Cardiac fibroblast (primary cell): ENCODE data around the gene SLC10A1.

Experiments
- DNase-seq, 2 donors: peaks; one replicate each; pipeline versions ENCODE4 v3.0.0 to v3.0.0-alpha.2; 2010; ENCODE audit warnings: low read depth in 2 of 2
- H3K4me3 ChIP-seq, 2 donors: replicated peaks in 1 of 2; 1 replicate in 1 of 2; 2 replicates in 1 of 2; pipeline ENCODE4 v1.5.1; 2011; ENCODE audit warnings: low read depth in 2 of 2, low read length in 2 of 2, mild to moderate bottlenecking in 2 of 2, moderate library complexity in 1 of 2
- CTCF ChIP-seq: IDR thresholded peaks from one replicate; pipeline ENCODE4 v1.5.1; 2011; ENCODE audit warnings: low read depth, mild to moderate bottlenecking, low read length, inconsistent platforms

The SLC10A1 gene

GRCh38 chr14:69811227-69811867, 14.3 kb upstream of the SLC10A1 start:
- no peak overlapping the region for H3K4me3 ChIP-seq
- DNase-seq = no peak
- no peak for TF ChIP-seq CTCF

- TF ChIP-seq CTCF = no peak
- no peak for DNase-seq
- no peak overlapping the region for H3K4me3 ChIP-seq
These were observed 12.1 kb upstream of the SLC10A1 start for GRCh38 chr14:69808919-69809808.

DNA sequence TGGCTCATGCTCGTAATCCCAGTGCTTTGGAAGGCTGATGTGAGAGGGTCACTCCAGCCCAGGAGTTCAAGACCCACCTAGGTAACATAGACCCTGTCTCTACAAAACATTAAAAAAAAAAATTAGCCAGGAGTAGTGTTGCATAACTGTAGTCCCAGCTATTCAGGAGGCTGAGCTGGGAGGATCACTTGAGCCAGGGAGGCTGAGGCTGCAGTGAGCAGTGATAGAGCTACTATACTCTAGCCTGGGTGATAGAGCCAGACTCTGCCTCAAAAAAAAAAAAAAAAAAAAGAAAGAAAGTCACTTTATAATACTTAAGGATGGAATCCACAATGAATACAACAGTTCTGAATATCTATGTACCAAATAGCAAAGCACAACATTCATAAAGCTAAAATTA, 10.2 kb upstream of the SLC10A1 start:
- DNase-seq = no peak
- H3K4me3 ChIP-seq = no peak overlapping the region
- no peak for TF ChIP-seq CTCF

DNA sequence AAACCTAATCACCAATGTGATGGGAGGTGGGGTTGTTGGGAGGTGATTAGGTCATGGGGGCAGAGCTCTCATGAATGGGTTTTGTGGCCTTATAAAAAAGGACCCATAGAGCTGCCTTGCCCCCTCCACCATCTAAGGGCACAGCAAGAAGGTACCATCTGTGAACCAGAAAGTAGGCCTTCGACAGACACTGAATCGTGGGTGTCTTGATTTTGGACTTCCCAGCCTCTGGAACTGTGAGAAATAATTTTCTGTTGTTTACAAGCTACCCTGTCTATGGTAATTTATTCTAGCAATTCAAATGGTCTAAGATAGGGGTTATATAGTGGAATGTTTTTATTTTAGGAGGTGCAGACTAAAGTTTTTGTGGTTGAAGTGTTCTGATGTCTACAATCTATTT, 7.9 kb upstream of the SLC10A1 start:
- DNase-seq = no peak
- TF ChIP-seq CTCF = no peak
- H3K4me3 ChIP-seq = no peak overlapping the region

GRCh38 chr14:69803753-69804152, 6.7 kb upstream of the SLC10A1 start:
- TF ChIP-seq CTCF = peak; percentile 16
- no peak overlapping the region for H3K4me3 ChIP-seq
- no peak for DNase-seq

GRCh38 chr14:69798339-69798735, 1.3 kb upstream of the SLC10A1 start:
- H3K4me3 ChIP-seq = no peak overlapping the region
- no peak for TF ChIP-seq CTCF
- no peak for DNase-seq
